HepG2 (cell line): ENCODE measurements around the gene TTC32. TPM values are rescaled to one million over a fixed set of nuclear protein-coding genes. Genes with fewer than 3 reads are reported as not detected.

Experiments used
- ATAC-seq: fragments of 200-7000 bp; cut with Tn5 transposase; 3 replicates; pipeline ENCODE4 v1.9.1; 2020; ENCODE audit warnings: mild to moderate bottlenecking, moderate library complexity
- Bru-seq: library from RNA; stranded (reverse); fragments of 400-500 nt; gene quantifications from one replicate; lab custom pipeline; 2021; lab: Mats Ljungman, UMichigan
- BruChase-seq, 2 experiments: library from RNA; stranded (reverse); fragments of 400-500 nt; gene quantifications; one replicate each; lab custom pipeline; 2021; lab: Mats Ljungman, UMichigan
- BruUV-seq: library from RNA; stranded (reverse); fragments of 400-500 nt; replicated peaks from 2 replicates; lab custom pipeline; 2021; lab: Mats Ljungman, UMichigan
- CTCF ChIA-PET: fragments of 300-600 bp; formaldehyde crosslinking; extraction: SDS; loops from one replicate; lab custom pipeline; 2021; ENCODE audit warnings: low total read pairs, inconsistent platforms, low intra/inter-chr PET ratio; lab: Yijun Ruan, JAX
- POLR2A ChIA-PET: fragments of 350-600 bp; sonication (Branson Sonifier 250); formaldehyde crosslinking; loops from one replicate; lab custom pipeline; 2020; ENCODE audit warnings: antibody characterized with exemption, inconsistent platforms; lab: Yijun Ruan, JAX
- DNase-seq: peaks from one replicate; pipeline ENCODE4 v3.0.0-alpha.2; 2015; ENCODE audit warnings: low spot score
- FAIRE-seq: peaks from 3 replicates; lab custom pipeline; 2011; peaks lifted over from hg19 to GRCh38; lab: Jason Lieb, UNC
- H2AFZ ChIP-seq: one replicate; pipeline ENCODE4 v1.6.1; 2011; ENCODE audit warnings: low read length, inconsistent platforms
- H3K27ac ChIP-seq: fragments of 300-600 bp; 3 replicates; pipeline ENCODE4 v1.8.0; 2011; ENCODE audit warnings: mixed run types, mild to moderate bottlenecking, mixed read lengths, low read length, inconsistent platforms; ENCODE audit not compliant: insufficient read depth; ENCODE audit errors: extremely low read length
- H3K27me3 ChIP-seq, 2 experiments: fragments of 200-600 bp in 1 of 2; 2 replicates in 1 of 2; 3 replicates in 1 of 2; pipeline versions ENCODE4 v1.6.0 to v1.8.0; 2011; ENCODE audit warnings: low read length in 2 of 2, mild to moderate bottlenecking in 2 of 2, moderate library complexity in 2 of 2, inconsistent platforms in 1 of 2; ENCODE audit not compliant: insufficient read depth in 2 of 2, control insufficient read depth in 1 of 2
- H3K36me3 ChIP-seq, 2 experiments: fragments of 200-600 bp in 1 of 2; replicated peaks in 1 of 2; 2 replicates in 1 of 2; 3 replicates in 1 of 2; pipeline versions ENCODE4 v1.5.1 to v1.8.0; 2011; ENCODE audit warnings: low read length in 2 of 2, inconsistent platforms in 1 of 2; ENCODE audit not compliant: insufficient read depth in 2 of 2, control insufficient read depth in 1 of 2
- H3K4me1 ChIP-seq: 2 replicates; pipeline ENCODE4 v1.5.1; 2012; ENCODE audit warnings: low read length, inconsistent platforms; ENCODE audit not compliant: insufficient read depth
- H3K4me2 ChIP-seq: 2 replicates; pipeline ENCODE4 v1.6.0; 2011; ENCODE audit warnings: low read depth, low read length, inconsistent platforms
- H3K4me3 ChIP-seq, 3 experiments: fragments of 200-600 bp in 1 of 3; sonication (generic), shearing (Covaris generic) in 1 of 3; replicated peaks in 1 of 3; 2 replicates each; pipeline ENCODE4 v1.5.1; 2011 to 2016; ENCODE audit warnings: low read length in 3 of 3, inconsistent platforms in 2 of 3, low read depth in 2 of 3, mild to moderate bottlenecking in 2 of 3, control low read depth in 1 of 3, mixed read lengths in 1 of 3; ENCODE audit not compliant: insufficient read depth in 1 of 3
- H3K79me2 ChIP-seq: one replicate; pipeline ENCODE4 v1.6.1; 2011; ENCODE audit warnings: low read length, inconsistent platforms; ENCODE audit not compliant: insufficient read depth
- H3K9ac ChIP-seq: 2 replicates; pipeline ENCODE4 v1.6.0; 2011; ENCODE audit warnings: mild to moderate bottlenecking, low read depth, low read length, inconsistent platforms; ENCODE audit not compliant: insufficient read depth
- H3K9me3 ChIP-seq: 2 replicates; pipeline ENCODE4 v1.5.1; 2012; ENCODE audit warnings: mild to moderate bottlenecking, low read length
- H4K20me1 ChIP-seq: 2 replicates; pipeline ENCODE4 v1.6.0; 2011; ENCODE audit warnings: inconsistent platforms, mild to moderate bottlenecking, low read length, moderate library complexity; ENCODE audit not compliant: insufficient read depth
- CCAR2 ChIP-seq: fragments of 200-400 bp; formaldehyde crosslinking; optimal IDR thresholded peaks from 2 replicates; pipeline ENCODE3; 2018; ENCODE audit warnings: low read depth, mild to moderate bottlenecking, low read length, moderate library complexity
- DDIT3 ChIP-seq: sonication (generic); formaldehyde crosslinking; IDR thresholded peaks from 2 replicates; pipeline ENCODE4 v1.4.0; 2020; ENCODE audit warnings: mild to moderate bottlenecking, missing genetic modification reagents
- HMG20A ChIP-seq: IDR thresholded peaks from 2 replicates; pipeline ENCODE4 v1.6.1; 2016; ENCODE audit warnings: borderline replicate concordance
- ISX ChIP-seq: sonication (generic); formaldehyde crosslinking; conservative IDR thresholded peaks from 2 replicates; pipeline ENCODE4 v1.5.0; 2020; ENCODE audit warnings: missing genetic modification reagents
- KDM5A ChIP-seq: fragments of 200-600 bp; sonication (generic); IDR thresholded peaks from 2 replicates; pipeline ENCODE4 v1.7.0; 2018; ENCODE audit warnings: antibody characterized with exemption, mild to moderate bottlenecking, low read length, borderline replicate concordance
- RXRA ChIP-seq: sonication (generic); formaldehyde crosslinking; IDR thresholded peaks from 2 replicates; pipeline ENCODE4 v1.5.1; 2020; ENCODE audit warnings: missing genetic modification reagents
- SMAD1 ChIP-seq: sonication (generic); formaldehyde crosslinking; IDR thresholded peaks from 2 replicates; pipeline ENCODE4 v1.4.0; 2020; ENCODE audit warnings: missing genetic modification reagents, low read depth, mild to moderate bottlenecking, borderline replicate concordance
- TCF7 ChIP-seq: sonication (generic); IDR thresholded peaks from 2 replicates; pipeline ENCODE4 v1.6.1; 2016; ENCODE audit warnings: antibody characterized with exemption, low read depth
- TEAD3 ChIP-seq: optimal IDR thresholded peaks from 2 replicates; pipeline ENCODE3; 2016; ENCODE audit warnings: borderline replicate concordance
- TGIF2 ChIP-seq: IDR thresholded peaks from 2 replicates; pipeline ENCODE4 v1.6.1; 2016; ENCODE audit warnings: control low read depth, missing compliant biosample characterization
- ZBTB2 ChIP-seq: sonication (generic); formaldehyde crosslinking; IDR thresholded peaks from 2 replicates; pipeline ENCODE4 v1.8.0; 2022; ENCODE audit warnings: low read depth, missing genetic modification reagents
- ZBTB42 ChIP-seq: sonication (generic); formaldehyde crosslinking; IDR thresholded peaks from 2 replicates; pipeline ENCODE4 v1.5.0; 2020; ENCODE audit warnings: mild to moderate bottlenecking, missing genetic modification reagents
- ZFP82 ChIP-seq: sonication (generic); formaldehyde crosslinking; IDR thresholded peaks from 2 replicates; pipeline ENCODE4 v1.5.1; 2020; ENCODE audit warnings: mild to moderate bottlenecking, missing genetic modification reagents, borderline replicate concordance
- ZMYM3 ChIP-seq: sonication (generic); formaldehyde crosslinking; IDR thresholded peaks from 2 replicates; pipeline ENCODE4 v1.5.1; 2020; ENCODE audit warnings: mild to moderate bottlenecking, missing genetic modification reagents
- ZNF333 ChIP-seq: sonication (generic); formaldehyde crosslinking; IDR thresholded peaks from 2 replicates; pipeline ENCODE4 v1.4.0; 2020; ENCODE audit warnings: mild to moderate bottlenecking, missing genetic modification reagents, borderline replicate concordance
- ZNF501 ChIP-seq: sonication (generic); formaldehyde crosslinking; IDR thresholded peaks from 2 replicates; pipeline ENCODE4 v1.5.1; 2020; ENCODE audit warnings: mild to moderate bottlenecking, moderate library complexity, missing genetic modification reagents
- WGBS: methylation state at CpG from one replicate; pipeline ENCODE4 v1.1.6; 2017; ENCODE audit warnings: low lambda C conversion rate; 5-methylcytosine and 5-hydroxymethylcytosine counted together
- in situ Hi-C: cut with HindIII; loops from 2 replicates; pipeline ENCODE4 v1.10.0; 2017; ENCODE audit warnings: low pct_unique_long_range_greater_than_20kb; ENCODE audit not compliant: extremely low pct_ligation_motif_present
- intact Hi-C: fragments of 100-400 bp; cut with micrococcal nuclease; formaldehyde crosslinking; loops from one replicate; pipeline ENCODE4 v1.10.0; 2022; ENCODE audit not compliant: unreplicated experiment
- long read RNA-seq, 2 experiments: library from RNA in 1 of 2; library from polyadenylated mRNA in 1 of 2; stranded (forward) in 1 of 2; unstranded in 1 of 2; transcript quantifications; one replicate each; pipeline ENCODE4 v2.0.0, GENCODE V29; 2019 to 2022
- polyA minus RNA-seq, 3 experiments: library from RNA; depleted of rRNA, polyadenylated mRNA; stranded (reverse); fragments of >200 nt; gene quantifications; 2 replicates each; pipeline ENCODE4 v1.2.3, GENCODE V29; 2011; ENCODE audit warnings: low replicate concordance in 1 of 3
- polyA plus RNA-seq, 8 experiments: library from polyadenylated mRNA; depleted of rRNA in 3 of 8; stranded (reverse) in 7 of 8; unstranded in 1 of 8; fragments of >200 nt; fragmentation: Illumina TruSeq in 4 of 8; extraction: Trizol in 4 of 8; gene quantifications; 2 replicates each; pipeline versions ENCODE4 v1.2.1 to v1.2.3, GENCODE V29; 2011 to 2016; ENCODE audit warnings: low read depth in 4 of 8, missing spikeins in 1 of 8, mixed read lengths in 1 of 8; ENCODE audit not compliant: insufficient read depth in 1 of 8
- total RNA-seq, 5 experiments: library from RNA; depleted of rRNA; stranded (reverse); fragments of >200 nt; fragmentation: Illumina TruSeq; extraction: Trizol; gene quantifications; 2 replicates each; pipeline ENCODE4 v1.2.3, GENCODE V29; 2016; ENCODE audit warnings: low read depth in 1 of 5

TTC32 gene
- 18.5 and 21.6 TPM in 2 replicates for total RNA-seq (2016; rRNA removed; fragmentation: Illumina TruSeq; extraction: Trizol)
- 3.0 and 3.8 TPM in 2 replicates for total RNA-seq (2016; cell fraction: cytosol; rRNA removed; fragmentation: Illumina TruSeq; extraction: Trizol; ENCODE audit: low read depth)
- total RNA-seq (2016; cell fraction: insoluble cytoplasmic fraction; rRNA removed; fragmentation: Illumina TruSeq; extraction: Trizol), result 16.3 and 24.1 TPM in 2 replicates
- 6.2 and 7.0 TPM in 2 replicates for total RNA-seq (2016; cell fraction: membrane; rRNA removed; fragmentation: Illumina TruSeq; extraction: Trizol)
- total RNA-seq (2016; cell fraction: nucleus; rRNA removed; fragmentation: Illumina TruSeq; extraction: Trizol), result 45.3 and 49.4 TPM in 2 replicates
- 31.8 and 38.3 TPM in 2 replicates for polyA plus RNA-seq (2011; rRNA removed)
- polyA plus RNA-seq (2011; cell fraction: cytosol; rRNA removed), result 13.5 and 15.6 TPM in 2 replicates
- 66.0 and 79.3 TPM in 2 replicates for polyA plus RNA-seq (2011; cell fraction: nucleus; rRNA removed)
- 26.1 and 41.0 TPM in 2 replicates for polyA plus RNA-seq (2012)
- polyA plus RNA-seq (2016; cell fraction: cytosol; fragmentation: Illumina TruSeq; extraction: Trizol; ENCODE audit: low read depth), result 2.9 TPM in 2 replicates
- polyA plus RNA-seq (2016; cell fraction: insoluble cytoplasmic fraction; fragmentation: Illumina TruSeq; extraction: Trizol; ENCODE audit: low read depth), result 21.5 and 26.4 TPM in 2 replicates
- polyA plus RNA-seq (2016; cell fraction: membrane; fragmentation: Illumina TruSeq; extraction: Trizol; ENCODE audit: low read depth), result 5.4 and 6.1 TPM in 2 replicates
- 65.4 and 67.3 TPM in 2 replicates for polyA plus RNA-seq (2016; cell fraction: nucleus; fragmentation: Illumina TruSeq; extraction: Trizol; ENCODE audit: insufficient read depth, low read depth)
- polyA minus RNA-seq (2011; rRNA and poly(A)+ RNA removed; ENCODE audit: low replicate concordance), result 14.4 and 14.7 TPM in 2 replicates
- polyA minus RNA-seq (2011; cell fraction: cytosol; rRNA and poly(A)+ RNA removed), result 5.5 and 7.4 TPM in 2 replicates
- 107 and 122 TPM in 2 replicates for polyA minus RNA-seq (2011; cell fraction: nucleus; rRNA and poly(A)+ RNA removed)
- Bru-seq, nascent RNA, result percentile 96 among the genes with signal in this experiment
- BruChase-seq, experiment 1, labeled RNA remaining after a 6-hour chase, result percentile 92 among the genes with signal in this experiment
- BruChase-seq, experiment 2, labeled RNA remaining after a 2-hour chase, result percentile 95 among the genes with signal in this experiment
- long read RNA-seq, experiment 1, transcript TTC32-201 (3 exons, 822 nt), result major isoform, 13 of 37 reads
- long read RNA-seq, experiment 1, partial matches to known transcripts, result 0 of 37 reads
- long read RNA-seq, experiment 1, other reads (novel, unspliced or antisense), result 21 of 37 reads
- long read RNA-seq, experiment 2, partial matches to known transcripts, result 0 of 8 reads
- long read RNA-seq, experiment 2, other reads (novel, unspliced or antisense), result 4 of 8 reads

GRCh38 chr2:19901442-19902215, at the start of gene TTC32:
Gene TTC32 (minus strand): TSS chr2:19901983. CDS start chr2:19901854, 129 bp downstream.
- peak; percentile 95 for DNase-seq
- ChIA-PET CTCF (no interaction called here), POLR2A (interaction anchor here (0.6 to 1.1 kb wide), 13 partner anchors 10 to 1341 kb away, joined by 3 to 8 read pairs (median 4); partner anchors contain the start of genes RDH14 and WDR35)
- H3K36me3 ChIP-seq, result 0 out of 5 replicates have a peak, but pooled peaks cover 0 to 3% of the 10 kb centered on the region in 2 experiments
- ATAC-seq, result peak; percentile 95
- peak within 1 kb of the TSS; percentile 96 for H3K4me2 ChIP-seq
- intact Hi-C loops, result loop anchor here (2.0 to 5.0 kb wide), 2 partner anchors 39 to 1099 kb away; no protein-coding TSS in a partner anchor
- WGBS, result 0% methylated on average over 34 of the region's 65 CpGs
- H3K9ac ChIP-seq, result peak within 1 kb of the TSS; percentile 97
- in situ Hi-C loops, result no loop called here
- peaks cover 30% of the 10 kb centered on the region for H3K4me1 ChIP-seq
- no peaks in the 10 kb centered on the region; a peak in 1 of 5 replicates for H3K27me3 ChIP-seq
- peaks cover 15% of the 10 kb centered on the region; the same call in 1 of the 2 replicates for H4K20me1 ChIP-seq
- peaks cover 52% of the 10 kb centered on the region for H3K79me2 ChIP-seq
- H3K9me3 ChIP-seq, result no peaks in the 10 kb centered on the region
- H3K27ac ChIP-seq, result peak within 1 kb of the TSS; percentile 95
- peak; percentile 88 for FAIRE-seq
- peak within 1 kb of the TSS; percentile 87 to 89 (median 87) for H3K4me3 ChIP-seq
- peak within 1 kb of the TSS; percentile 97 for H2AFZ ChIP-seq
- no TSS peak for BruUV-seq
- TF ChIP-seq ZBTB2 (CRISPR knock-in tag), result peak; percentile 50; the same call in 1 of the 2 replicates
- TF ChIP-seq SMAD1 (CRISPR knock-in tag), result peak; percentile 98
- TF ChIP-seq CCAR2, result no peak
- peak; percentile 95 for TF ChIP-seq TEAD3 (CRISPR knock-in tag)
- peak; percentile 31 for TF ChIP-seq ISX (CRISPR knock-in tag)
- TF ChIP-seq ZFP82 (CRISPR knock-in tag), result peak; percentile 85; the same call in 1 of the 2 replicates
- TF ChIP-seq ZBTB42, result 0 out of 2 replicates have a peak, but pooled peaks have one; percentile 23
- TF ChIP-seq ZMYM3, result peak; percentile 80
- peak; percentile 100 for TF ChIP-seq ZNF501 (CRISPR knock-in tag)
- TF ChIP-seq TCF7, result no peak
- 0 out of 2 replicates have a peak, but pooled peaks have one; percentile 51 for TF ChIP-seq DDIT3 (CRISPR knock-in tag)
- TF ChIP-seq HMG20A (CRISPR knock-in tag), result no peak; the same call in none of the 2 replicates
- TF ChIP-seq RXRA (CRISPR knock-in tag), result peak; percentile 81; the same call in 1 of the 2 replicates
- peak; percentile 92; the same call in 1 of the 2 replicates for TF ChIP-seq TGIF2 (CRISPR knock-in tag)
- TF ChIP-seq KDM5A, result peak; percentile 95; the same call in 1 of the 2 replicates
- peak; percentile 83; the same call in 1 of the 2 replicates for TF ChIP-seq ZNF333 (CRISPR knock-in tag)
